Measurements from ENCODE around the gene GLA. TPM values are rescaled to one million over a fixed set of nuclear protein-coding genes. Genes with fewer than 3 reads are reported as not detected.
A peak's percentile ranks its signal among the peaks of the same experiment; 100 is the strongest.

GLA gene
- total RNA-seq, 1 experiment from 2014 or later, result 41.9 TPM

DNA sequence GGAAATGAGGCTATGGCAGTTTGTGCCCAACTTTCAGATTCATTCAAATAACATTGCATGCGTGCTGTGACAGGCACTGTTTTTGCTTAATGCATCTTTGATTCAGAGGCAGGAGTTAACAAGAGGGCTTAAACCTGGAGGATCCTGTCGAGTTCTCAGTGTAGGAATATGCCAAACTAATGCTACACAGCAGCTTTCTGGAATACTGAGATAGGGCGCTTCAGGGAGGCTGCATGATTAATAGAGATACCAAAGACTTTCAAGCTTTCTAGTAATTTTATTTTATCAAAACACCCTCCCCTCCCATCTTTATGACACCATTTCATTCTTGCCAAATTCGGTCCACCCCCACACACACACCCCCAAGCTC, 58.5 kb downstream of the GLA start:
- Histone ChIP-seq H3K14ac (ENCODE audit: insufficient read depth, low read length) (no peak overlapping the region), H2AFZ (ENCODE audit: low read length) (no peak overlapping the region), H2BK15ac (ENCODE audit: low read depth, low read length) (no peak overlapping the region), H2AK5ac (ENCODE audit: insufficient read length, low read length) (no peak overlapping the region), H3T11ph (ENCODE audit: low read length) (no peak overlapping the region), H3K27ac (ENCODE audit: insufficient read length, low read depth, low read length) (peak overlapping the region; percentile 5), H3K4me2 (ENCODE audit: insufficient read depth, insufficient read length, low read length) (peak overlapping the region; percentile 91), H4K5ac (ENCODE audit: insufficient read length, low read depth, low read length) (no peak overlapping the region), H2BK12ac (ENCODE audit: insufficient read length, low read depth, low read length) (no peak overlapping the region), H3K4me1 (ENCODE audit: insufficient read depth, low read length) (no peaks in the 10 kb centered on the region), H4K8ac (replicated peaks; ENCODE audit: insufficient read length, low read depth, low read length) (no peak overlapping the region), H3K79me2 (ENCODE audit: insufficient read depth, low read length) (peaks cover 10% of the 10 kb centered on the region; the same call in 1 of the 2 replicates), H3K23me2 (ENCODE audit: insufficient read length, low read depth, low read length, poor library complexity, severe bottlenecking) (peaks cover 3% of the 10 kb centered on the region), H3K23ac (ENCODE audit: insufficient read length, low read depth, low read length) (no peak overlapping the region), H2BK5ac (ENCODE audit: insufficient read length, low read length) (no peak overlapping the region), H3K18ac (ENCODE audit: insufficient read length, low read depth, low read length) (peak overlapping the region; percentile 7), H3K9ac (ENCODE audit: extremely low read depth, insufficient read length, low read length) (peak overlapping the region; percentile 87), H3K9me3 (ENCODE audit: control insufficient read depth, low read depth, low read length) (peaks cover 27% of the 10 kb centered on the region), H2BK120ac (ENCODE audit: low read depth, low read length, poor library complexity, severe bottlenecking) (no peak overlapping the region), H3K4ac (ENCODE audit: low read depth, low read length) (no peak overlapping the region), H3K79me1 (ENCODE audit: insufficient read depth, low read depth, low read length, poor library complexity, severe bottlenecking) (no peaks in the 10 kb centered on the region), H4K20me1 (ENCODE audit: control insufficient read depth, insufficient read depth, insufficient read length) (no peaks in the 10 kb centered on the region), H4K91ac (ENCODE audit: insufficient read length, low read depth, low read length) (no peak overlapping the region), H3K56ac (ENCODE audit: insufficient read length, low read depth, low read length) (no peak overlapping the region), H2BK20ac (ENCODE audit: low read depth, low read length, poor library complexity, severe bottlenecking) (no peak overlapping the region), H3K27me3 (ENCODE audit: insufficient read depth, low read length) (no peaks in the 10 kb centered on the region)
- Mint-ChIP-seq H3K4me1 (peaks cover 5 to 11% of the 10 kb centered on the region in 2 experiments; a peak in 3 of 4 replicates), H3K9me3 (peaks cover 56 to 63% of the 10 kb centered on the region in 2 experiments), H3K27ac (peak overlapping the region; percentile 72 to 95 (median 91); a peak in 6 of 7 replicates), H3K27me3 (ENCODE audit: low read depth) (no peaks in the 10 kb centered on the region), H3K4me3 (peak overlapping the region; percentile 89 to 93), H3K36me3 (ENCODE audit: insufficient read depth in 1 of 3, low read depth in 3 of 3) (peaks cover 13 to 30% (median 13%) of the 10 kb centered on the region in 3 experiments; a peak in 6 of 7 replicates)
- TF ChIP-seq, protein P1, sequence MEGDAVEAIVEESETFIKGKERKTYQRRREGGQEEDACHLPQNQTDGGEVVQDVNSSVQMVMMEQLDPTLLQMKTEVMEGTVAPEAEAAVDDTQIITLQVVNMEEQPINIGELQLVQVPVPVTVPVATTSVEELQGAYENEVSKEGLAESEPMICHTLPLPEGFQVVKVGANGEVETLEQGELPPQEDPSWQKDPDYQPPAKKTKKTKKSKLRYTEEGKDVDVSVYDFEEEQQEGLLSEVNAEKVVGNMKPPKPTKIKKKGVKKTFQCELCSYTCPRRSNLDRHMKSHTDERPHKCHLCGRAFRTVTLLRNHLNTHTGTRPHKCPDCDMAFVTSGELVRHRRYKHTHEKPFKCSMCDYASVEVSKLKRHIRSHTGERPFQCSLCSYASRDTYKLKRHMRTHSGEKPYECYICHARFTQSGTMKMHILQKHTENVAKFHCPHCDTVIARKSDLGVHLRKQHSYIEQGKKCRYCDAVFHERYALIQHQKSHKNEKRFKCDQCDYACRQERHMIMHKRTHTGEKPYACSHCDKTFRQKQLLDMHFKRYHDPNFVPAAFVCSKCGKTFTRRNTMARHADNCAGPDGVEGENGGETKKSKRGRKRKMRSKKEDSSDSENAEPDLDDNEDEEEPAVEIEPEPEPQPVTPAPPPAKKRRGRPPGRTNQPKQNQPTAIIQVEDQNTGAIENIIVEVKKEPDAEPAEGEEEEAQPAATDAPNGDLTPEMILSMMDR (conservative IDR thresholded peaks at IDR 0.05), result no peak
- 100% methylated on average over 1 of the region's 4 CpGs for WGBS (ENCODE audit: extremely low coverage, insufficient read length, low lambda C conversion rate)
- DNase-seq, result no peak

All from H9 (cell line).